BLaER1 treated with 17β-estradiol and CSF1 and Interleukin-3, amounts not matched to agents 10 nM and 100 nM (cell line): ENCODE results near the gene SPAG9.

Source experiments
- H3K27ac ChIP-seq, 11 experiments: shearing (Covaris generic); formaldehyde crosslinking; 2 replicates each; pipeline ENCODE4 v1.8.1; 2022
- H3K27me3 ChIP-seq, 11 experiments: shearing (Covaris generic); formaldehyde crosslinking; 2 replicates each; pipeline ENCODE4 v1.8.1; 2022
- H3K36me3 ChIP-seq, 11 experiments: shearing (Covaris generic); formaldehyde crosslinking; 2 replicates each; pipeline ENCODE4 v1.8.1; 2022
- H3K4me1 ChIP-seq, 10 experiments: shearing (Covaris generic); formaldehyde crosslinking; 2 replicates each; pipeline ENCODE4 v1.8.1; 2022
- H3K4me2 ChIP-seq, 11 experiments: shearing (Covaris generic); formaldehyde crosslinking; 2 replicates each; pipeline ENCODE4 v1.8.1; 2022
- H3K4me3 ChIP-seq, 10 experiments: shearing (Covaris generic); formaldehyde crosslinking; 2 replicates each; pipeline ENCODE4 v1.8.1; 2022
- H3K9ac ChIP-seq, 11 experiments: shearing (Covaris generic); formaldehyde crosslinking; 2 replicates each; pipeline ENCODE4 v1.8.1; 2022
- H3K9me3 ChIP-seq, 11 experiments: shearing (Covaris generic); formaldehyde crosslinking; replicated peaks in 1 of 11; 2 replicates each; pipeline ENCODE4 v1.8.1; 2022
- H4K20me1 ChIP-seq, 11 experiments: shearing (Covaris generic); formaldehyde crosslinking; 2 replicates each; pipeline ENCODE4 v1.8.1; 2022
- Cebpa-rat ChIP-seq, 11 experiments: shearing (Covaris generic); IDR thresholded peaks; 2 replicates each; pipeline ENCODE4 v1.8.1; 2022

The SPAG9 gene

DNA sequence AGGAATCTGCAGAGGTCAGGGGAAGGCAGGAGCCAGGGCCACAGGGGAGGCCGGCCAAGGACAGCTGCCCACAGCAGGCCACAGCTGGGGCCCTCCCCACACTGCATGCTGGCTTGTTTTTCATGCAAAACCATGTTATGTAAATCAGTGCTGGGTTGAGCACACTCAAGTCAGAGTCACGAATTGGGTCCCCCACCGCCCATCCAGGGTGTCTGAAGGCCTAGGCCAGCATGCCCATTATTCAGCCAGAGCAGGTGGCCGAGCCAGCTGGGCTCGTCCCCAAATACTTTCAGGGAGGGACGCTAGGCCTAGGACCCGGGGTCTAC, 203.3 kb downstream of the SPAG9 start:
- Histone ChIP-seq H3K4me1 (peaks cover 51 to 94% (median 62%) of the 10 kb centered on the region in 10 experiments), H3K4me2 (peak overlapping the region; percentile 71 to 89 (median 85)), H3K9me3 (no peaks in the 10 kb centered on the region), H3K9ac (peak overlapping the region in 1 of 11 experiments; percentile 67; a peak in 1 of 22 replicates), H3K27ac (peak overlapping the region in 6 of 11 experiments; percentile 29 to 81 (median 69); a peak in 7 of 22 replicates), H3K36me3 (no peaks in the 10 kb centered on the region), H4K20me1 (no peaks in the 10 kb centered on the region), H3K27me3 (no peaks in the 10 kb centered on the region), H3K4me3 (no peak overlapping the region)
- TF ChIP-seq Cebpa-rat (IDR thresholded peaks at IDR 0.05) = no peak

DNA sequence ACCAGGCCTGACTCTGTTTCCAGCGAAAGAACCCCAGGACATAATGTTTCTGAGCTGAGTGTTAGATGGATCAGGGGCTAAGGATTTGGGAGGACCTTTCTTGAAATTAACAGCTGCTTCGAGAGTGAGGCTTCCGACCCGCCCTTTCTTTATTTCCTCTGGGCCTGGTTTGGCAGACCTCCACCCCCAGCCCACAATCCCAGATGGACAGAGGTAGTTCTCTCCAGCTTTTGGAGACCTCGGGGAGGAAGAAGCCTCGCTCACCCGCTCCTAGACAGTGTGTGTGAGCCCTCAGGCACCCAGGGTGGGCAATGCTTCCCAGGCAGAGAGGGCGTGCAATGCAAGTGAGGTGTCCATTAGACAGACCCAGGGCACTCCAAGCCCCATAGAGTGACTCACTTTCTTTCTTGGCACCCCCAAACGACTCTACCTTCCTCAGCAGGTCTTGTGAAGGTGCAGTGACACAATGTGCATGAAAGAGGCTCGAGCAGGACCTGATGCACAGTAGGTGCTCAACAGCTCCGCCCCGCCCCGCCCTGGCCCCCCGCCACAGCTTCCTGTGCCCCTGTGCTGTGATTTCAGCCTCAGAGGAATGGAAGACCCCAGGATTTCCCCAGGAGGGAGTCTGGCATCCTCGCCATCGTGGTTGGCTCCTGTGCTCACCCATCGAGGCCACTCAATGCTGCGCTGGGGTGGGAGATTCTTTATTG, 203.8 kb downstream of the SPAG9 start:
- Histone ChIP-seq H3K27ac (peak overlapping the region in 4 of 11 experiments; percentile 17 to 28 (median 23); a peak in 2 of 22 replicates), H3K4me3 (no peak overlapping the region), H3K9ac (peak overlapping the region in 4 of 11 experiments; percentile 19 to 42 (median 30); a peak in 1 of 22 replicates), H3K27me3 (no peaks in the 10 kb centered on the region), H3K4me2 (peak overlapping the region; percentile 71 to 89 (median 85)), H3K4me1 (peaks cover 51 to 94% (median 66%) of the 10 kb centered on the region in 10 experiments), H3K36me3 (no peaks in the 10 kb centered on the region), H4K20me1 (no peaks in the 10 kb centered on the region), H3K9me3 (no peaks in the 10 kb centered on the region)
- TF ChIP-seq Cebpa-rat (IDR thresholded peaks at IDR 0.05) = no peak

DNA sequence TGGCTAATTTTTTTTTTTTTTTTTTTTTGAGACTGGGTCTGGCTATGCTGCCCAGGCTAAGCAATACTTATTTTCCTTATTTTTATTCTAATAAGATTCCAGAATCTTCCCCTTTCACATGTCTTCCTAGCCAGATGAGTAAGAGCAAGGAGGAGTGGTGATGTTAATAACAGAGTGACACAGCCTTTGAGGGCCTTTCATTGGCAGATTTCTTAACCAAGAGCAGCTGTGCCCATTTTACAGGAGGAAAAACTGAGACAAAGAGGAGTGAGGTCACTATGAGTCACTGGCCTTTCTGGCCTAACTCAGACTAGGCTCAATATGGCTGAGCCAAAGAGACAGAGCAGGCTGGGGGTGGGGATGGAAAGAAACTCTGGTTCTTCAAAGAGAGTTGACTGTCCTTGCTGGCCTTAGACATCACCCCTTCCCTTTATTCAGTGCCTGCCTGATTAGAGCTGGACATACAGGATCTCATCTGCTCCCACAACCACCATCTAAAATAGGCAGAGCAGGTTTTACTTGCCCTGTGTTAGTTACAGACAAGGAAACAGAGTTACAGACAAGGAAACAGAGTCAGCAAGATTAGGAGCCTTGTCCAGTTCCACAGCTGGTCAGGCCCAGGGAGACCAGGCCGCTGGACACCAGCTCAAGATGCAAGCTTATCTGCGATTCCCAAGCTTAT, 204.5 kb downstream of the SPAG9 start:
- H3K9me3 ChIP-seq = no peaks in the 10 kb centered on the region
- H3K36me3 ChIP-seq = no peaks in the 10 kb centered on the region
- H3K9ac ChIP-seq = peak overlapping the region in 4 of 11 experiments; percentile 19 to 42 (median 30); a peak in 1 of 22 replicates
- no peaks in the 10 kb centered on the region for H3K27me3 ChIP-seq
- no peak for TF ChIP-seq Cebpa-rat (IDR thresholded peaks at IDR 0.05)
- peaks cover 55 to 94% (median 67%) of the 10 kb centered on the region in 10 experiments for H3K4me1 ChIP-seq
- no peak overlapping the region for H3K4me3 ChIP-seq
- H3K27ac ChIP-seq = peak overlapping the region in 2 of 11 experiments; percentile 24 to 28; a peak in 2 of 22 replicates
- peak overlapping the region; percentile 71 to 89 (median 85) for H3K4me2 ChIP-seq
- no peaks in the 10 kb centered on the region for H4K20me1 ChIP-seq

DNA sequence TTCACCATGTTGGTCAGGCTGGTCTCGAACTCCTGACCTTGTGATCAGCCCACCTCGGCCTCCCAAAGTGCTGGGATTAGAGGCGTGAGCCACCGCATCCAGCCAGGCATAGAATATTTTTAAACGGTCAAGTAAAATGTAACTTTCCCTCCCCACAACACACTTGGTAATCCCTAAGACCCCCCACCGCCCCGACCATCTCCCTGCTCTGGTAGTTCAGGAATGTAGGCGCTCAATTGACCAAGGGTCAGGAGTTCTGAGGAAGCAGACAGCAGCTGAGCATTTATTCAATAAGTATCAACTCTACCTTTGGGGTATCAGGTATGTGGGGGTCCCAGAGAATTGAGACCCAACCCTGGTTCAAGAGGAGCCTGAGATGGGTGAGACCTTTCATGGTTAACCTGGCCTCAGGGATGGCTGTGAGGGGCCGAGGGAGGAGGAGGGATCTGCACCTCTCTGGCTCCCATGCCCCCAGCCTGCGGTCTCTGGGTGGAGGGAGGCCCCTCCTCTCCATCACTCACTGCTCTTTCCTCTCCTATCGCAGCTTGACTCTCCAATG, 206.1 kb downstream of the SPAG9 start:
- Histone ChIP-seq H3K9ac (no peak overlapping the region), H4K20me1 (no peaks in the 10 kb centered on the region), H3K4me3 (no peak overlapping the region), H3K9me3 (no peaks in the 10 kb centered on the region), H3K4me1 (peaks cover 56 to 94% (median 67%) of the 10 kb centered on the region in 10 experiments), H3K27me3 (no peaks in the 10 kb centered on the region), H3K27ac (peak overlapping the region in 5 of 11 experiments; percentile 14 to 27 (median 17); a peak in 4 of 22 replicates), H3K36me3 (no peaks in the 10 kb centered on the region), H3K4me2 (peak overlapping the region in 1 of 11 experiments; percentile 21; a peak in 3 of 22 replicates)
- no peak for TF ChIP-seq Cebpa-rat (IDR thresholded peaks at IDR 0.05)

DNA sequence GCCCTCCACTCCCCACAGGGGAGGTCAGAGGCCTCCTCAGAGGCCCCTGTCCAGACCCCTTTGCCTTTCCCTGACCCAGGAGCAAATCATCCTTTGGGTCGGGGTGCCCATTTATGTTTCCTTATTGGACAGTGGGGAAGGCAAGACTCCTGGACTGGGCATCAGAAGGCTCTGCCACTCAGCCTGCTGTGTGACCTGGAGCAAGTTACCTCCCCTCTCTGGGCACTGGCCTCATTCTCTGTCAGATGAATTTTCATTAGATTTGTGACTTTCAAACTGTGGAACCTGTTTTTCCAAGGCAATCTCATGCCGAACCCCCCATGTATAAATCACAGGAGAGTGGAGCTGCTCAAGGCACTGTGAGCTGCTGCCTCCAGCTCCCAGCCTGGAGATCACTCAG, 207.5 kb downstream of the SPAG9 start:
- H4K20me1 ChIP-seq = no peaks in the 10 kb centered on the region
- H3K4me3 ChIP-seq = no peak overlapping the region
- H3K9me3 ChIP-seq = no peaks in the 10 kb centered on the region
- no peak overlapping the region for H3K9ac ChIP-seq
- H3K27ac ChIP-seq = peak overlapping the region in 2 of 11 experiments; percentile 24 to 37; a peak in 1 of 22 replicates
- H3K4me1 ChIP-seq = peaks cover 48 to 94% (median 65%) of the 10 kb centered on the region in 10 experiments
- no peak for TF ChIP-seq Cebpa-rat (IDR thresholded peaks at IDR 0.05)
- no peaks in the 10 kb centered on the region for H3K27me3 ChIP-seq
- H3K4me2 ChIP-seq = peak overlapping the region in 1 of 11 experiments; percentile 47; a peak in 1 of 22 replicates
- no peaks in the 10 kb centered on the region for H3K36me3 ChIP-seq
